Fibroblast of skin of scalp (primary cell): Measurements from ENCODE around the gene ZNF536.

Experiments
- DNase-seq: peaks from one replicate; pipeline ENCODE4 v3.0.0-alpha.2; 2013

Gene ZNF536

GRCh38 chr19:30364866-30365800 lies 7.1 kb upstream of the ZNF536 start:
- no peak for DNase-seq

DNA sequence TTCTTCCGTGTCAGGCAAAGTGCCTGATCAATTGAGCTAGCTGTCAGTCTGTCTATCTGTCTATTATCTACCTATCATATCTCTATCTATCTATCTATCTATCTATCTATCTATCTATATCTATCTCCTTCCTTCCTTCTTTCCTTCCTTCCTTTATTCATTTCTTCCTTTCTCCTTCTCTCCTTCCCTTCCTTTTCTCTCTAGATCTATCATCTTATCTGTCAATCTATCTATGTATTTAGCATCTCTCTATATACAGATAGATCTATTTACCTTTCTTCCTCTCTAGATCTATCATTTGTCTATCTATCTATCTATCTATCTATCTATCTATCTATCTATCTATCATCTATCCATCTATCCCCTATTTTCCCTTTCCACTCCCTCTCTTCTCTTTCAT lies 5.9 kb upstream of the ZNF536 start:
- no peak for DNase-seq

GRCh38 chr19:30367006-30367405 lies 5.2 kb upstream of the ZNF536 start:
- DNase-seq = no peak

GRCh38 chr19:30367421-30367820 lies 4.8 kb upstream of the ZNF536 start:
- no peak for DNase-seq

GRCh38 chr19:30369833-30370232 lies 2.4 kb upstream of the ZNF536 start:
- no peak for DNase-seq

DNA sequence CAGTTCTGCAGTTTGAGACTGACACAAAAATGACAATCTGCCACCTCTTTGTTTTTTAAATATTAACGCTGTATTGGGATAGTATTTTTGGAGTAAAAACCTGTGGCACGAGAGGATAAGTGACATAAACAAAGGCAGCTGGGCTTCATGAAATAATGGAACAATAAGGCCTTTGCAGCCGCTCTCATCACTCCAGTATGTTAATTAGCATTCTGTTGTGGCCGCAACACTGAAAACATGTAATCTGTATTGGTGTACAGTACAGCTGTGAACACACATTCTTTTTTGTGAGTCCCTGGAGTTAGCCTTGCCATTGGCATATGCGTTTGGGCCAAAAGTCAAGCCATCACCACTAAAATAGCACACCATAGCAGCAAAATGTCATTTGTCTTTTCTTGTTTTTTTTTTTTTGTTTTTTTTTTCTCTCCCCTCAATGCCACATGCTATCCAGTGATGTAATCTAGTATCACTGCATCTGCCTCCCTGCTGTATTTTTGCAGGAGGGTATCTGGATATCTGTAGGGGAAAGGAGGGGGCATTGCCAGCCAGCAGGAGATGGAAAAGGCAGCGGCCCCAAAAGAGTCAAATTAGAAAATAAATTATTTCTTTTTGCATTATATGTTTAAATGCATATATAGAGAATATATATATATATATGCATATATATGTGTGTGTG lies 885 bp upstream of the ZNF536 start:
- DNase-seq = no peak

GRCh38 chr19:30373593-30373992 lies 1.4 kb downstream of the ZNF536 start:
- no peak for DNase-seq

DNA sequence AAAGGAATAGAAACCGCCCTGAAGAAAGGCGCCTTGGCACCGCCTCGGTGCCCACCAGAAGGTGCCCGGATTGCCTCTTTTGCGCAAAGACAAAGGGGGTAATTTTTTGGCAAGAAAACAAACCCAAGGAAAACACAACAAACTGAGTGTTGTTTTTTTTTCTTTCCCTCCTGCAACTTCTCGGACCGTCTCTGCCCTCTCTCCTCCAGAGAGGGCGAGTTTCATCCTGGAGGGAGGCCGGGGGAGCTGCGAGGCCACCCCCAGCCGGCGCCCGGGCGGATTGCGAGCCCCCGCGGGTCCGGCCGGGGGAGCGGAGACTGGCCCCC lies 2.3 kb downstream of the ZNF536 start:
- no peak for DNase-seq

DNA sequence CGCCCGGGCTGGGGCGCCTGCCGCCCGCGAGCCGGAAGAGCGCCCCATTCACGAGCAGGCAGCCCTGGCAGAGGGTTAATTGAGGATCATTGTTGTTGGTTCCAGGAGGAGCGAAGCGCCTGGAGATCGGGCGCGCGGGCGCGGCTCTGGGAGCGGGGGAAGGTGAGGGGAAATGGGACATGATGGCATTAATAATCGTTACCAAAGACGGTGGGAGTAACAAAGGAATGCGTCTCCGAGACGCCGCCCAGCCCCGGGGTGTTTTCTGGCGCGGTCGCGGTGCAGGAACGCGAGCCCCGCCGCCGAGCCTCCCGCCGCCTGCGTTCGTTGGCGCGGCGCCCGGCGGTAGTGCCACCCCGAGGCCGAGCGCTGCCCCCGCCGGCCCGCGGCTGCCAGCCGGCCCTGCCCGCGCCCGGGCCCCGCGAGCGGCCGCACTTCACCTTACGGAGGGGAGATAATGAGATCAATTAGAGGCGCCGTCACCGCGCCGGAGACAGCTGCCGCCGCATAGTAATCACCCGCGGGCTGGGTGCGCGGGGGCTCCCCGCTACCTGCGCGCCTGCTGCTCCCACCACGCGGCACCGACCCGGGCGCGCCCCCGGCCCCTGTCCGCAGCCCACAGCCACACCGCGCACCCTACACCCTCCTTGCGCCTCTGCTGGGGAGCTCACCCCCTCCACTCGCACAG lies 2.8 kb downstream of the ZNF536 start:
- no peak for DNase-seq

- DNase-seq = no peak
Measured at GRCh38 chr19:30375553-30376031, 3.4 kb downstream of the ZNF536 start.

GRCh38 chr19:30376272-30376671 lies 4.1 kb downstream of the ZNF536 start:
- no peak for DNase-seq

- DNase-seq = no peak
Measured at GRCh38 chr19:30376826-30377425, 4.7 kb downstream of the ZNF536 start.

DNA sequence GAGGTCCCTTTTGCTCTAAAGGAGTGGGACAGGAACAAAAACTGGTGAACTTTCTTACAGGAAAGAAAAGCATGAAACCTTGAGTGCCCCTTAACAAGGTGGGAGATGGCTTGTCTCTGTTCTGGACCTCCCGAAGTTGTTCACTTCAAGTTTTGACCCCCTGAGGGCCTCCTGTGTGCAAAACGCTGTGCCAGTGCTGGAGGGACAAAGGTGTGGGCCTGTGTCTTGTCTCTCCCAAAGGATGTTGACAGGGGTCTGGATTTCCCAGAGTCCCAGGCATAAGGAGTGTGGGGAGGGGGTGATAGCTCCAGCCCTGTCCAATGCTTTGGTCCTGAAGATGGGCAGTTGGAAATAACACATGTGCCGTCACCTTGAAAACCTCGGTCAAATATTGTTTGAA lies 6.5 kb downstream of the ZNF536 start:
- no peak for DNase-seq

DNA sequence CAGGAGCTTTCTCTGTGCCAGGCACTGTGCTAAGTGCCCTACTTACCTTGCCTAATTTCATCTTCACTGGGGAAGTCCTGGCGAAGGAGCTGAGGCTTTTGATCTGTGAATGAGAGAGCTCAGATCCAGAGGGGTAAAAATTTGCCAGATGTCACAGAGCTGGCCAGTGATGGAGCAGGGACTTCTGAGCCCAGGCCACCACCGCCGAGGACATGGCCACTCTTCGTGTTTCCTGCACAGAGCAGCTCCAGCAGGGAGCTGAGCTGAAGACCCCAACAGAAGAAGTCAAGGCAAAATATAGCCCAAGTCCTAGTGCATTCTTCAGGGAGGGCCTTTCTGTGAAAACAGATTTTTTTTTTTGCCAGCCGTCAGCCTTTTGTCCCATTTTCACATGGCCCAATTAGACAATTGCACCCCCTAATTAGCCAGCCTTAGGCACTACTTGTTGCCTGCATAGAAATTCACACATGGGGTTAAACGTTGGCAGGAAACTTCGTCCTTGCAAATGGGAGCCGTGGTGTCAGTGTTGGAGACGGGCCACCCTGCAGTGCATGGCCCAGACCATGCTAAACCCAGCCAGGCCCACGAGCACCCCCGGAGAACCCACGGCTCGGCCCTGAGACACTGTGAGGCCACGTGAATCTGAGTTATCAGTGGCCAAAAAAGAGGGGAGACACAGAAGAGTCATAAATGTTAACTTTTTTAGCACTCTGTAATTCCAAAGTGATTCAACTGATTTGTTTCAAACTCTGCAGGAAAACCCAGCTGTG lies 7.8 kb downstream of the ZNF536 start:
- DNase-seq = no peak

- no peak for DNase-seq
Measured at GRCh38 chr19:30381366-30381765, 9.2 kb downstream of the ZNF536 start.

DNA sequence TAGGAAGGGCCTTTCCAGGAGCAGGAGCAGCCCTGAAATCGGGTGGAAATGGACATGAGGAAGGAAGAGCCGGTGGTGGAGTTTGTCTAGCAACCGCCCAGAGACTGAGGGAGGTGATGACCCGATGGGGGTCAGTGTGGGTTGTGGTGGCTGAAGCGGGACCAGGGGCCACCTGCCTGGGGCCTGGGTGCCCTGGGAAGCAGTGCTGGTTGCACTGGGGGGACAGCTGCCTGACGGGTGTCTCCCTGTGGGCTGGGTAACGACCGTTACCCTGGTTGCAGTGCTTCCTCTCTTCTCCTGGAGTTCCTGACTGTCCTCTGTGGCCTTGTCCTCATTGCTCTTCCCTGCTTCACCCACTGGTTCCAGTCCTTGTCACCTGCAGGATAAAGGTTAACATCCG lies 13.0 kb downstream of the ZNF536 start:
- no peak for DNase-seq

GRCh38 chr19:30385666-30386065 lies 13.5 kb downstream of the ZNF536 start:
- DNase-seq = no peak

GRCh38 chr19:30386551-30387143 lies 14.5 kb downstream of the ZNF536 start:
- no peak for DNase-seq

DNA sequence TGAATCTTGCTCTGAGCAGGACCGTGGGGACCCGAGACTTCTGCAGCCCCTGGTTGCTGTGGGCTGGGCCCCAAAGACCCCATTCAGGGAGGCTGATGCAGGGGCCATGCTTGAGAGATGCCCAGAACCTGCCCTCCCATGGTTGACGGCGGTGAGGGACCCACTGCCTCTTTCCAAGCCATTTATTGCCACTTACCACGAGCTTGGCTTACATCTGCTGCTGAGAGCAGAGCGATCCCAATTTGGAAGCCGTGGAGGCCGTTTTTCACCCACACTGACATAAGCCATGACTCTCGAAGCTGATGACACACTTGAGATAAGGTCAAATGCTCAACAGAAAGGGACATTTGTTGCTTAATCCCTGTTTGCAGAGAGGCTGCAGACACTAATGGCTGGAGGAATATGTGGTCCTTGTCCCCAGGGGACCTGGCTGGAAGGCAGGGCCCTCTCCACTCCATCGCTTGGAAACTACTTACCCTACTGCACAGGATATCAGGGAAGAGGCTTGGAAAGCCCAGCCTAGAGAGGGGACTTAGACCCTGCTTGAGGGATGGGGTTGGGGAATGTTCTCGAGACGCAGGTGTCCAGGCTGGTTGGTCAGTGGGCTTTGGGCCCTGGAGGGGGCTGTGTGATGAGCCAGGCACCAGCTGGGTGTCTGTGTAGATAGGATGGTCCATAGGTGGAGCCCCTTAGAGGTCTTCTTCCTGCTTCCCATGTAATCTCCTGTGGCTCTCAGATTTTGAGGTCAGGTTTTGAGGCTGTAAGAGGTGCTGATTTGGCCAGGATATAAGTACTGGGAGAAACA lies 15.3 kb downstream of the ZNF536 start:
- no peak for DNase-seq

DNA sequence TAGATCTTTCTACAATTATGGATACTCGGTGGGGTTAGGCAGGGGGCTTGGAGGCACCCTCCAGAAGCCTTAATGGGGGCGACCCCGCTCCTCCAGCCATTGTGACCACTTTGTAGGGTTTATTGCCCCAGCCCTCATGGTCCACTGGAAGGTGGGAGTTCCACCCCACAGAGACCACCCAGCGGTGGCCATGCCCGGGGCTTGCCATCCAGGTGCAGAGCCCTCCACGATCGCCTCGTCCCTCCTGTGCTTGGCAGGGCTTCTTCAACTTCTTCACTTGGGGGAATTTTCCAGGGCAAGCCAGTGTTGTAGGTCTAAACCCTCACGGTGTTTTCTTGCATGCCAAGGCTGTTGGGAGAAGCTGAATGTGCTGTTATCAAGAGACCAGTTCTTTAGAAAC lies 16.1 kb downstream of the ZNF536 start:
- no peak for DNase-seq

GRCh38 chr19:30388819-30389218 lies 16.6 kb downstream of the ZNF536 start:
- no peak for DNase-seq
